H9 (cell line): ENCODE measurements around the gene ZBTB16. TPM values are rescaled to one million over a fixed set of nuclear protein-coding genes. Genes with fewer than 3 reads are reported as not detected.

ENCODE experiments used
- DNase-seq: peaks from one replicate; pipeline ENCODE4 v3.0.0-alpha.2; 2017
- H2AFZ ChIP-seq: one replicate; pipeline ENCODE4 v1.6.1; 2013; ENCODE audit warnings: mild to moderate bottlenecking, low read length, control low read depth, moderate library complexity
- H2AK5ac ChIP-seq: 2 replicates; pipeline ENCODE4 v1.6.1; 2013; ENCODE audit warnings: low read length, control low read depth, mixed read lengths; ENCODE audit not compliant: insufficient read length
- H2BK120ac ChIP-seq: one replicate; pipeline ENCODE4 v1.6.1; 2013; ENCODE audit warnings: low read depth, mild to moderate bottlenecking, low read length, control low read depth, inconsistent platforms; ENCODE audit not compliant: poor library complexity, severe bottlenecking
- H2BK12ac ChIP-seq: 2 replicates; pipeline ENCODE4 v1.6.1; 2013; ENCODE audit warnings: low read length, control low read depth, mixed read lengths, low read depth; ENCODE audit not compliant: insufficient read length
- H2BK15ac ChIP-seq: 2 replicates; pipeline ENCODE4 v1.6.1; 2013; ENCODE audit warnings: low read depth, low read length, control low read depth
- H2BK20ac ChIP-seq: one replicate; pipeline ENCODE4 v1.6.1; 2013; ENCODE audit warnings: low read depth, mild to moderate bottlenecking, low read length, control low read depth, inconsistent platforms; ENCODE audit not compliant: poor library complexity, severe bottlenecking
- H2BK5ac ChIP-seq: 2 replicates; pipeline ENCODE4 v1.6.1; 2013; ENCODE audit warnings: low read length, control low read depth, mixed read lengths; ENCODE audit not compliant: insufficient read length
- H3K14ac ChIP-seq: 2 replicates; pipeline ENCODE4 v1.6.1; 2013; ENCODE audit warnings: low read length, control low read depth; ENCODE audit not compliant: insufficient read depth
- H3K18ac ChIP-seq: 2 replicates; pipeline ENCODE4 v1.6.1; 2013; ENCODE audit warnings: low read depth, mild to moderate bottlenecking, mixed read lengths, low read length, control low read depth; ENCODE audit not compliant: insufficient read length
- H3K23ac ChIP-seq: 2 replicates; pipeline ENCODE4 v1.6.1; 2013; ENCODE audit warnings: low read length, control low read depth, mixed read lengths, low read depth; ENCODE audit not compliant: insufficient read length
- H3K23me2 ChIP-seq: 2 replicates; pipeline ENCODE4 v1.6.1; 2013; ENCODE audit warnings: low read depth, mild to moderate bottlenecking, mixed read lengths, low read length, control low read depth; ENCODE audit not compliant: insufficient read length, poor library complexity, severe bottlenecking
- H3K27ac ChIP-seq: 2 replicates; pipeline ENCODE4 v1.5.1; 2013; ENCODE audit warnings: low read length, control low read depth, mixed read lengths, low read depth; ENCODE audit not compliant: insufficient read length
- H3K27me3 ChIP-seq: 2 replicates; pipeline ENCODE4 v1.6.1; 2013; ENCODE audit warnings: low read length, control low read depth, inconsistent platforms; ENCODE audit not compliant: insufficient read depth
- H3K4ac ChIP-seq: 2 replicates; pipeline ENCODE4 v1.6.1; 2013; ENCODE audit warnings: low read depth, mild to moderate bottlenecking, control low read depth, inconsistent platforms, low read length, moderate library complexity
- H3K4me1 ChIP-seq: 2 replicates; pipeline ENCODE4 v1.6.1; 2013; ENCODE audit warnings: low read length, control low read depth, inconsistent platforms; ENCODE audit not compliant: insufficient read depth
- H3K4me2 ChIP-seq: 2 replicates; pipeline ENCODE4 v1.6.1; 2013; ENCODE audit warnings: low read length, control low read depth, mixed read lengths; ENCODE audit not compliant: insufficient read length, insufficient read depth
- H3K56ac ChIP-seq: 2 replicates; pipeline ENCODE4 v1.6.1; 2013; ENCODE audit warnings: low read depth, mild to moderate bottlenecking, mixed read lengths, low read length, control low read depth; ENCODE audit not compliant: insufficient read length
- H3K79me1 ChIP-seq: 2 replicates; pipeline ENCODE4 v1.6.1; 2013; ENCODE audit warnings: low read depth, mild to moderate bottlenecking, moderate library complexity, low read length, control low read depth, inconsistent platforms; ENCODE audit not compliant: insufficient read depth, poor library complexity, severe bottlenecking
- H3K79me2 ChIP-seq: 2 replicates; pipeline ENCODE4 v1.6.1; 2013; ENCODE audit warnings: low read length, control low read depth, inconsistent platforms; ENCODE audit not compliant: insufficient read depth
- H3K9ac ChIP-seq: 2 replicates; pipeline ENCODE4 v1.6.1; 2013; ENCODE audit warnings: low read length, control low read depth, mixed read lengths; ENCODE audit not compliant: insufficient read length; ENCODE audit errors: extremely low read depth
- H3K9me3 ChIP-seq: one replicate; pipeline ENCODE4 v1.6.1; 2013; ENCODE audit warnings: low read depth, low read length, inconsistent platforms; ENCODE audit not compliant: control insufficient read depth
- H3T11ph ChIP-seq: one replicate; pipeline ENCODE4 v1.6.1; 2013; ENCODE audit warnings: mild to moderate bottlenecking, low read length, control low read depth, inconsistent platforms
- H4K20me1 ChIP-seq: one replicate; pipeline ENCODE4 v1.6.1; 2013; ENCODE audit not compliant: control insufficient read depth, insufficient read length, insufficient read depth
- H4K5ac ChIP-seq: 2 replicates; pipeline ENCODE4 v1.6.1; 2013; ENCODE audit warnings: low read depth, mild to moderate bottlenecking, mixed read lengths, low read length, control low read depth; ENCODE audit not compliant: insufficient read length
- H4K8ac ChIP-seq: replicated peaks from 2 replicates; pipeline ENCODE4 v1.6.1; 2013; ENCODE audit warnings: low read length, control low read depth, mixed read lengths, low read depth; ENCODE audit not compliant: insufficient read length
- H4K91ac ChIP-seq: 2 replicates; pipeline ENCODE4 v1.6.1; 2013; ENCODE audit warnings: low read depth, mild to moderate bottlenecking, moderate library complexity, mixed read lengths, low read length, control low read depth; ENCODE audit not compliant: insufficient read length
- H3K27ac Mint-ChIP-seq, 3 experiments: 2 replicates in 2 of 3; 3 replicates in 1 of 3; pipeline ENCODE4 v1.8.0; 2020 to 2021; ENCODE audit warnings: mixed read lengths in 3 of 3, mild to moderate bottlenecking in 1 of 3, moderate library complexity in 1 of 3
- H3K27me3 Mint-ChIP-seq: 2 replicates; pipeline ENCODE4 v1.8.0; 2021; ENCODE audit warnings: low read depth, mild to moderate bottlenecking, moderate library complexity, mixed read lengths
- H3K36me3 Mint-ChIP-seq, 3 experiments: 2 replicates in 2 of 3; 3 replicates in 1 of 3; pipeline ENCODE4 v1.8.0; 2020 to 2021; ENCODE audit warnings: low read depth in 3 of 3, mixed read lengths in 3 of 3; ENCODE audit not compliant: insufficient read depth in 1 of 3
- H3K4me1 Mint-ChIP-seq, 2 experiments: 2 replicates each; pipeline ENCODE4 v1.8.0; 2020; ENCODE audit warnings: mixed read lengths in 2 of 2
- H3K4me3 Mint-ChIP-seq, 2 experiments: 2 replicates in 1 of 2; 3 replicates in 1 of 2; pipeline ENCODE4 v1.8.0; 2020 to 2021; ENCODE audit warnings: mild to moderate bottlenecking in 2 of 2, mixed read lengths in 2 of 2, moderate library complexity in 1 of 2
- H3K9me3 Mint-ChIP-seq, 2 experiments: 2 replicates in 1 of 2; 3 replicates in 1 of 2; pipeline ENCODE4 v1.8.0; 2020; ENCODE audit warnings: mild to moderate bottlenecking in 2 of 2, mixed read lengths in 2 of 2, moderate library complexity in 1 of 2
- WGBS: extraction: QIAGEN DNeasy Blood & Tissue Kit; methylation state at CpG from one replicate; pipeline ENCODE4 v1.1.7; 2013; ENCODE audit warnings: missing lambda C conversion rate, low lambda C conversion rate, mixed read lengths; ENCODE audit not compliant: insufficient read length; ENCODE audit errors: extremely low coverage; 5-methylcytosine and 5-hydroxymethylcytosine counted together
- total RNA-seq: library from RNA; stranded (reverse); gene quantifications from 2 replicates; pipeline ENCODE4 v1.2.1, GENCODE V29; 2021
- TF ChIP-seq, protein P1 (sequence below): fragments of 200-600 bp; sonication (generic); conservative IDR thresholded peaks from 3 replicates; pipeline ENCODE4 v1.8.0; 2021; ENCODE audit warnings: antibody characterized with exemption, mild to moderate bottlenecking

ZBTB16 gene
- total RNA-seq, 1 experiment from 2014 or later = not detected

GRCh38 chr11:114109206-114110090 lies 49.9 kb downstream of the ZBTB16 start:
- WGBS = no CpG with 5 or more reads among the region's 9 CpGs
- TF ChIP-seq, protein P1, sequence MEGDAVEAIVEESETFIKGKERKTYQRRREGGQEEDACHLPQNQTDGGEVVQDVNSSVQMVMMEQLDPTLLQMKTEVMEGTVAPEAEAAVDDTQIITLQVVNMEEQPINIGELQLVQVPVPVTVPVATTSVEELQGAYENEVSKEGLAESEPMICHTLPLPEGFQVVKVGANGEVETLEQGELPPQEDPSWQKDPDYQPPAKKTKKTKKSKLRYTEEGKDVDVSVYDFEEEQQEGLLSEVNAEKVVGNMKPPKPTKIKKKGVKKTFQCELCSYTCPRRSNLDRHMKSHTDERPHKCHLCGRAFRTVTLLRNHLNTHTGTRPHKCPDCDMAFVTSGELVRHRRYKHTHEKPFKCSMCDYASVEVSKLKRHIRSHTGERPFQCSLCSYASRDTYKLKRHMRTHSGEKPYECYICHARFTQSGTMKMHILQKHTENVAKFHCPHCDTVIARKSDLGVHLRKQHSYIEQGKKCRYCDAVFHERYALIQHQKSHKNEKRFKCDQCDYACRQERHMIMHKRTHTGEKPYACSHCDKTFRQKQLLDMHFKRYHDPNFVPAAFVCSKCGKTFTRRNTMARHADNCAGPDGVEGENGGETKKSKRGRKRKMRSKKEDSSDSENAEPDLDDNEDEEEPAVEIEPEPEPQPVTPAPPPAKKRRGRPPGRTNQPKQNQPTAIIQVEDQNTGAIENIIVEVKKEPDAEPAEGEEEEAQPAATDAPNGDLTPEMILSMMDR = no peak
- peaks cover 5 to 23% of the 10 kb centered on the region in 2 experiments; a peak in 3 of 4 replicates for H3K4me1 Mint-ChIP-seq
- Histone ChIP-seq H3K9ac (no peak overlapping the region), H3K23ac (no peak overlapping the region), H3K27me3 (no peaks in the 10 kb centered on the region), H4K20me1 (no peaks in the 10 kb centered on the region), H4K8ac (no peak overlapping the region), H4K5ac (no peak overlapping the region), H3K14ac (no peak overlapping the region), H3K18ac (no peak overlapping the region), H3K79me1 (no peaks in the 10 kb centered on the region), H2AFZ (no peak overlapping the region), H2BK120ac (no peak overlapping the region), H3K79me2 (no peaks in the 10 kb centered on the region), H2BK12ac (no peak overlapping the region), H3K4me1 (no peaks in the 10 kb centered on the region), H3K4me2 (no peak overlapping the region), H3K23me2 (no peaks in the 10 kb centered on the region), H2AK5ac (no peak overlapping the region), H3K27ac (no peak overlapping the region), H2BK20ac (no peak overlapping the region), H3K9me3 (no peaks in the 10 kb centered on the region), H2BK5ac (no peak overlapping the region), H4K91ac (no peak overlapping the region), H3K56ac (no peak overlapping the region), H3K4ac (no peak overlapping the region), H2BK15ac (no peak overlapping the region), H3T11ph (no peak overlapping the region)
- DNase-seq = no peak
- H3K27me3 Mint-ChIP-seq = peaks cover 22% of the 10 kb centered on the region
- no peaks in the 10 kb centered on the region for H3K9me3 Mint-ChIP-seq
- no peak overlapping the region for H3K4me3 Mint-ChIP-seq
- H3K36me3 Mint-ChIP-seq = no peaks in the 10 kb centered on the region
- no peak overlapping the region for H3K27ac Mint-ChIP-seq
